ENCODE data around the gene PLIN3. TPM values are rescaled to one million over a fixed set of nuclear protein-coding genes. Genes with fewer than 3 reads are reported as not detected.
A peak's percentile ranks its signal among the peaks of the same experiment; 100 is the strongest.

PLIN3 gene
- total and polyA plus RNA-seq, 2 donors (not counting 3 experiments of a cell fraction or from before 2014, with no cell fraction given), result 76.8 to 88.9 TPM

GRCh38 chr19:4877753-4878490 lies 10.5 kb upstream of the PLIN3 start:
- BruUV-seq (replicated peaks), result no TSS peak
- H3K36me3 ChIP-seq (ENCODE audit: control insufficient read depth in 2 of 2, extremely low read depth in 1 of 2, insufficient read depth in 2 of 2, low read length in 2 of 2), result no peaks in the 10 kb centered on the region
- H3K79me2 ChIP-seq (ENCODE audit: control insufficient read depth, insufficient read depth, low read length), result no peaks in the 10 kb centered on the region
- no peak for DNase-seq (ENCODE audit: low read depth, low spot score)
- H3K9me3 ChIP-seq (replicated peaks; ENCODE audit: control insufficient read depth, insufficient read depth, low read length), result no peaks in the 10 kb centered on the region
- no peak overlapping the region for H3K27ac ChIP-seq (ENCODE audit: insufficient read depth, low read depth, low read length)
- POLR2A ChIA-PET, result no interaction called here
- dilution Hi-C loops (cut with MboI; ENCODE audit: extremely low pct_ligation_motif_present, low sequenced_read_pairs), result no loop called here
- peak overlapping the region; percentile 40 for H2AFZ ChIP-seq (ENCODE audit: low read depth, low read length)
- H3K4me2 ChIP-seq (ENCODE audit: insufficient read depth, low read length), result no peak overlapping the region
- no peak overlapping the region for H3K9ac ChIP-seq (replicated peaks; ENCODE audit: extremely low read depth, insufficient read depth, low read length)
- H4K20me1 ChIP-seq (replicated peaks; ENCODE audit: control insufficient read depth, extremely low read depth, insufficient read depth, low read length), result no peaks in the 10 kb centered on the region
- H3K27me3 ChIP-seq (ENCODE audit: control insufficient read depth in 2 of 2, insufficient read depth in 2 of 2, low read length in 2 of 2), result no peaks in the 10 kb centered on the region
- no peaks in the 10 kb centered on the region for H3K4me1 ChIP-seq (ENCODE audit: control insufficient read depth, extremely low read depth, insufficient read depth, low read length)
- H3K4me3 ChIP-seq (replicated peaks in 1 of 3; ENCODE audit: insufficient read depth in 1 of 3, low read depth in 1 of 3, low read length in 3 of 3), result no peak overlapping the region
- CTCF ChIA-PET, result interaction anchor here (2.4 kb wide), 1 partner anchor 153 kb away, joined by 8 read pairs; no protein-coding TSS in a partner anchor
- intact Hi-C loops (cut with micrococcal nuclease), result no loop called here
- H3K9me1 ChIP-seq (replicated peaks; ENCODE audit: control insufficient read depth, extremely low read depth, insufficient read depth, low read length), result no peaks in the 10 kb centered on the region
- TF ChIP-seq EZH2 (IDR thresholded peaks at IDR 0.05; ENCODE audit: borderline replicate concordance, low read depth, low read length, severe bottlenecking) (no peak), MAX (IDR thresholded peaks at IDR 0.05; ENCODE audit: insufficient read depth, insufficient read length) (no peak), POLR2AphosphoS5 (IDR thresholded peaks at IDR 0.05; ENCODE audit: insufficient read depth, low read depth, low read length) (no peak), MYC (IDR thresholded peaks at IDR 0.05; ENCODE audit: low read depth, low read length) (no peak), POLR2A (IDR thresholded peaks at IDR 0.05; ENCODE audit: low read depth, low read length) (no peak), JUN (IDR thresholded peaks at IDR 0.05; ENCODE audit: borderline replicate concordance, insufficient read depth, insufficient read length, low read depth) (no peak), GATA2 (IDR thresholded peaks at IDR 0.05; ENCODE audit: insufficient read depth, insufficient read length, low read depth, low read length) (no peak), FOS (IDR thresholded peaks at IDR 0.05; ENCODE audit: borderline replicate concordance, insufficient read depth, low read length) (no peak), CTCF (IDR thresholded peaks at IDR 0.05; ENCODE audit: extremely low read depth in 1 of 2, insufficient read depth in 1 of 2, low read depth in 1 of 2, low read length in 2 of 2) (no peak)
- no peak for FAIRE-seq
